Neural progenitor cell (in vitro differentiated cells): ENCODE measurements around the gene CCL21.

Source experiments
- EZH2 ChIP-seq: fragments of 200-600 bp; sonication (generic); IDR thresholded peaks from 2 replicates; pipeline ENCODE4 v1.6.1; 2017; ENCODE audit warnings: antibody characterized with exemption, mild to moderate bottlenecking, moderate library complexity
- EZH2phosphoT487 ChIP-seq: fragments of 200-600 bp; sonication (generic); IDR thresholded peaks from 2 replicates; pipeline ENCODE4 v1.6.1; 2017; ENCODE audit warnings: antibody characterized with exemption

- TF ChIP-seq EZH2: no peak
- no peak for TF ChIP-seq EZH2phosphoT487
These were observed 27.8 kb upstream of the CCL21 start for GRCh38 chr9:34737677-34738260.
